Measurements from ENCODE around the gene NFXL1.

NFXL1 gene

GRCh38 chr4:47882228-47882627, 32.2 kb downstream of the NFXL1 start:
- no peak for DNase-seq

GRCh38 chr4:47879458-47879857, 34.9 kb downstream of the NFXL1 start:
- DNase-seq: no peak

- no peak for DNase-seq
Measured at GRCh38 chr4:47876784-47877546, 37.4 kb downstream of the NFXL1 start.

- no peak for DNase-seq
Measured at GRCh38 chr4:47876310-47876709, 38.1 kb downstream of the NFXL1 start.

- DNase-seq: no peak
Measured at GRCh38 chr4:47873877-47874541, 40.4 kb downstream of the NFXL1 start.

GRCh38 chr4:47863486-47863885, 50.9 kb downstream of the NFXL1 start:
- DNase-seq: peak; percentile 30

- DNase-seq: peak; percentile 81
Measured at GRCh38 chr4:47862297-47862696, 52.1 kb downstream of the NFXL1 start.

GRCh38 chr4:47860305-47860704, 54.1 kb downstream of the NFXL1 start:
- no peak for DNase-seq

- no peak for DNase-seq
Measured at GRCh38 chr4:47858006-47858405, 56.4 kb downstream of the NFXL1 start.

GRCh38 chr4:47856713-47857112, 57.7 kb downstream of the NFXL1 start:
- DNase-seq: no peak

- peak; percentile 94 for DNase-seq
Measured at GRCh38 chr4:47855350-47855749, 59.0 kb downstream of the NFXL1 start.

- peak; percentile 63 for DNase-seq
Measured at GRCh38 chr4:47852136-47852535, 62.2 kb downstream of the NFXL1 start.

- DNase-seq: no peak
Measured at GRCh38 chr4:47849466-47849865, 64.9 kb downstream of the NFXL1 start.

GRCh38 chr4:47848041-47848440, 66.3 kb downstream of the NFXL1 start:
- no peak for DNase-seq

GRCh38 chr4:47842985-47843384, 71.4 kb downstream of the NFXL1 start:
- no peak for DNase-seq

GRCh38 chr4:47840291-47840690, 74.1 kb downstream of the NFXL1 start:
- DNase-seq: no peak

GRCh38 chr4:47839259-47839658, 75.1 kb downstream of the NFXL1 start:
- peak; percentile 39 for DNase-seq

GRCh38 chr4:47838445-47838844, 75.9 kb downstream of the NFXL1 start:
- no peak for DNase-seq

- no peak for DNase-seq
Measured at GRCh38 chr4:47837908-47838294, 76.5 kb downstream of the NFXL1 start, which contains the start of gene CORIN. TSS of gene CORIN (minus strand) at chr4:47838067. CDS start at chr4:47837949, 118 bp downstream.

GRCh38 chr4:47837094-47837907, 77.1 kb downstream of the NFXL1 start:
- DNase-seq: peak; percentile 20

- peak; percentile 87 for DNase-seq
Measured at GRCh38 chr4:47836641-47837093, 77.7 kb downstream of the NFXL1 start.

GRCh38 chr4:47835494-47835893, 78.9 kb downstream of the NFXL1 start:
- peak; percentile 70 for DNase-seq

- no peak for DNase-seq
Measured at GRCh38 chr4:47831026-47831679, 83.2 kb downstream of the NFXL1 start.
